Naive thymus-derived CD4-positive, alpha-beta T cell (primary cell): ENCODE measurements around the gene TBX2. TPM values are rescaled to one million over a fixed set of nuclear protein-coding genes. Genes with fewer than 3 reads are reported as not detected.

Experiments used
- ATAC-seq: fragments of 150-1000 bp; cut with Tn5 transposase; 2 replicates; pipeline ENCODE4 v1.10.0; 2021; ENCODE audit warnings: mild to moderate bottlenecking, moderate library complexity
- CTCF ChIA-PET: fragments of 350-600 bp; sonication (Branson Sonifier 250); formaldehyde crosslinking; loops from one replicate; lab custom pipeline; 2021; ENCODE audit warnings: antibody characterized with exemption; lab: Charles Lee
- POLR2A ChIA-PET: fragments of 350-600 bp; sonication (Branson Sonifier 250); formaldehyde crosslinking; loops from one replicate; lab custom pipeline; 2021; ENCODE audit warnings: antibody characterized with exemption, inconsistent platforms; lab: Charles Lee
- DNase-seq, 9 donors: peaks; one replicate each; pipeline versions ENCODE4 v3.0.0 to v3.0.0-alpha.2; 2020 to 2022; ENCODE audit warnings: mixed read lengths in 1 of 9
- H3K27ac ChIP-seq: one replicate; pipeline ENCODE4 v1.7.0; 2013; ENCODE audit warnings: mild to moderate bottlenecking, low read depth, low read length, moderate library complexity
- H3K27me3 ChIP-seq, 2 donors: one replicate each; pipeline ENCODE4 v1.7.0; 2013; ENCODE audit warnings: low read length in 2 of 2, mild to moderate bottlenecking in 2 of 2, moderate library complexity in 2 of 2; ENCODE audit not compliant: control insufficient read depth in 2 of 2, insufficient read depth in 2 of 2
- H3K36me3 ChIP-seq, 3 experiments: 1 replicate in 2 of 3; 2 replicates in 1 of 3; pipeline ENCODE4 v1.7.0; 2013; ENCODE audit warnings: low read length in 3 of 3, mild to moderate bottlenecking in 3 of 3, moderate library complexity in 1 of 3; ENCODE audit not compliant: insufficient read depth in 3 of 3, control insufficient read depth in 2 of 3
- H3K4me1 ChIP-seq, 2 donors: one replicate each; pipeline ENCODE4 v1.7.0; 2013; ENCODE audit warnings: low read length in 2 of 2, mild to moderate bottlenecking in 2 of 2, moderate library complexity in 1 of 2; ENCODE audit not compliant: control insufficient read depth in 2 of 2, insufficient read depth in 2 of 2
- H3K4me3 ChIP-seq: 2 replicates; pipeline ENCODE4 v1.7.0; 2013; ENCODE audit warnings: mild to moderate bottlenecking, low read length
- H3K9me3 ChIP-seq, 3 experiments: 1 replicate in 2 of 3; 2 replicates in 1 of 3; pipeline ENCODE4 v1.7.0; 2013; ENCODE audit warnings: low read length in 3 of 3; ENCODE audit not compliant: control insufficient read depth in 2 of 3
- H3K27ac Mint-ChIP-seq, 9 donors: one replicate each; pipeline ENCODE4 v1.8.0; 2020 to 2022; ENCODE audit warnings: mixed read lengths in 9 of 9, mild to moderate bottlenecking in 8 of 9, moderate library complexity in 5 of 9, inconsistent platforms in 2 of 9
- H3K27me3 Mint-ChIP-seq, 5 donors: one replicate each; pipeline ENCODE4 v1.8.0; 2021 to 2022; ENCODE audit warnings: mixed read lengths in 5 of 5, mild to moderate bottlenecking in 1 of 5
- H3K36me3 Mint-ChIP-seq, 5 donors: one replicate each; pipeline ENCODE4 v1.8.0; 2020 to 2022; ENCODE audit warnings: mixed read lengths in 5 of 5, mild to moderate bottlenecking in 3 of 5, inconsistent platforms in 1 of 5
- H3K4me1 Mint-ChIP-seq, 7 donors: one replicate each; pipeline ENCODE4 v1.8.0; 2020 to 2022; ENCODE audit warnings: mixed read lengths in 7 of 7, mild to moderate bottlenecking in 3 of 7, inconsistent platforms in 1 of 7
- H3K4me3 Mint-ChIP-seq, 10 donors: one replicate each; pipeline ENCODE4 v1.8.0; 2020 to 2022; ENCODE audit warnings: mild to moderate bottlenecking in 10 of 10, mixed read lengths in 10 of 10, moderate library complexity in 6 of 10, inconsistent platforms in 2 of 10
- H3K9me3 Mint-ChIP-seq, 11 donors: one replicate each; pipeline ENCODE4 v1.8.0; 2020 to 2022; ENCODE audit warnings: mixed read lengths in 11 of 11, mild to moderate bottlenecking in 4 of 11, inconsistent platforms in 1 of 11, moderate library complexity in 1 of 11
- intact Hi-C, 2 donors: fragments of 100-400 bp; cut with micrococcal nuclease; formaldehyde crosslinking; loops; one replicate each; pipeline ENCODE4 v1.15.1; 2023
- polyA plus RNA-seq, 2 donors: library from polyadenylated mRNA; unstranded; fragments of 300-500 nt; fragmentation: Illumina TruSeq; gene quantifications; one replicate each; pipeline ENCODE4 v1.2.3, GENCODE V29; 2021
- total RNA-seq, 6 experiments: library from RNA in 5 of 6; stranded (reverse) in 5 of 6; gene quantifications; 1 replicate in 5 of 6; 2 replicates in 1 of 6; pipeline ENCODE4 v1.2.3 and lab custom pipeline; 2021 to 2026

Gene TBX2
- total and polyA plus RNA-seq, 7 experiments from 2014 or later: not detected

DNA sequence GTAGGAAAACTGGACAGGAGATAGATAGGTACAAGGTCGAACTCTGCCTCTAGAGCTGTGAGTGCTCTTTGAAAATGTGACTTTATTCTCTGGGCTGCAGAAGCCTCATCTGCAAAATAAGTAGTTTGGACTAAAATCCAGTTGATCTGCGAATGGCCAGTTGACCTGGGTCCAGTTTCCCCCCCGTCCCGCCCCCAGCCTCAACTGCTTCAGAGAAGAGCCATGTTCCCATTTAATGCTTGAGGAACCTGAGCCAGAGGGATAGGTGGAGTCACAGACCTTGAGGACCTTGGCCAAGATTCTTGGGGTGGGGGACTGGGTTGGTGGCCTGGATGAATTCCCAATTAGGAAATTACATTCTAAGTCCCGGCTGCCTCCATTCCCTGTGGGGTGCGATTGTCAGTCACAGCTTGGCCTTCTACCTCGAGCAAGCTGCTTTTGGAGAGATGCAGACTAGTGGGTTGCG is 14.1 kb downstream of the TBX2 start:
- Histone ChIP-seq H3K27ac (no peak overlapping the region), H3K9me3 (no peaks in the 10 kb centered on the region), H3K27me3 (peaks cover 0 to 11% of the 10 kb centered on the region in 2 donors), H3K4me1 (peaks cover 7 to 13% of the 10 kb centered on the region in 2 donors), H3K4me3 (no peak overlapping the region), H3K36me3 (no peaks in the 10 kb centered on the region)
- Mint-ChIP-seq H3K36me3 (no peaks in the 10 kb centered on the region), H3K27me3 (peaks cover 9 to 50% (median 17%) of the 10 kb centered on the region in 5 donors), H3K9me3 (peaks cover 0 to 3% (median 0%) of the 10 kb centered on the region in 11 donors), H3K4me1 (peaks cover under 1 to 25% (median 19%) of the 10 kb centered on the region in 7 donors), H3K27ac (no peak overlapping the region), H3K4me3 (peak overlapping the region in 9 of 10 donors; percentile 50 to 85 (median 63))
- CTCF ChIA-PET: interaction anchor here (1.1 to 1.6 kb wide), 2 partner anchors 131 to 442 kb away, joined by 3 to 4 read pairs; no protein-coding TSS in a partner anchor
- ATAC-seq (no peak), DNase-seq (no peak)
- intact Hi-C loops: loop anchor here (5.0 to 10.0 kb wide), 4 partner anchors 279 to 1554 kb away; partner anchors contain the start of genes BCAS3 (in 1 of the 2), MED13 (in 1 of the 2) and TANC2 (in 1 of the 2)
- POLR2A ChIA-PET: no interaction called here

- intact Hi-C loops: loop anchor here (5.0 to 10.0 kb wide), 4 partner anchors 280 to 1553 kb away; partner anchors contain the start of genes BCAS3 (in 1 of the 2), MED13 (in 1 of the 2) and TANC2 (in 1 of the 2)
- peaks cover 0 to 9% of the 10 kb centered on the region in 2 donors for H3K27me3 ChIP-seq
- H3K4me1 Mint-ChIP-seq: peaks cover 0 to 19% (median 12%) of the 10 kb centered on the region in 7 donors
- ATAC-seq (no peak), DNase-seq (no peak)
- peaks cover 0 to 3% (median 0%) of the 10 kb centered on the region in 11 donors for H3K9me3 Mint-ChIP-seq
- no peaks in the 10 kb centered on the region for H3K9me3 ChIP-seq
- H3K36me3 ChIP-seq: no peaks in the 10 kb centered on the region
- H3K27ac ChIP-seq: no peak overlapping the region
- H3K4me3 Mint-ChIP-seq: no peak overlapping the region
- H3K27me3 Mint-ChIP-seq: peaks cover 14 to 50% (median 20%) of the 10 kb centered on the region in 5 donors
- POLR2A ChIA-PET: no interaction called here
- CTCF ChIA-PET: interaction anchor here (1.1 to 1.6 kb wide), 2 partner anchors 132 to 443 kb away, joined by 3 to 4 read pairs; no protein-coding TSS in a partner anchor
- no peak overlapping the region for H3K27ac Mint-ChIP-seq
- no peak overlapping the region for H3K4me3 ChIP-seq
- H3K4me1 ChIP-seq: peaks cover 7 to 10% of the 10 kb centered on the region in 2 donors
- H3K36me3 Mint-ChIP-seq: no peaks in the 10 kb centered on the region
Observed at GRCh38 chr17:61414141-61414935, 14.7 kb downstream of the TBX2 start.

DNA sequence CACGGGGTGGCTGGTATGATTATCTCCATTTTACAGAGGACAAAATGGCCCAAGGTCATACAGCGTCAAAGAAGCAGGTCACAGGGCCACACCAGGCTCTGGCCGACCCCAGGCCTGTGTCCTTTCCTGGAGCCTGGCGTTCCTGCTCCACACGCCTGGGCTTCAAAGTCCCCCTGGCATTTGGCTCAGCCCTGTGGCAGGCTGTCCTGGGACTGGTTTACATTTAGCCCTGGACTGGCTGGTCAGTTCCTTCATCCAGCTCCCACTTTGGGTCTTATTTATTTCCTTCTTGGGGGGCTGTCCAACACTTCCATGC is 15.3 kb downstream of the TBX2 start:
- H3K36me3 ChIP-seq: no peaks in the 10 kb centered on the region
- H3K27ac ChIP-seq: no peak overlapping the region
- Mint-ChIP-seq H3K27ac (no peak overlapping the region), H3K9me3 (peaks cover 0 to 3% (median 0%) of the 10 kb centered on the region in 11 donors), H3K4me3 (no peak overlapping the region), H3K27me3 (peaks cover 16 to 49% (median 19%) of the 10 kb centered on the region in 5 donors), H3K4me1 (peaks cover 0 to 16% (median 9%) of the 10 kb centered on the region in 7 donors), H3K36me3 (no peaks in the 10 kb centered on the region)
- peaks cover 0 to 8% of the 10 kb centered on the region in 2 donors for H3K27me3 ChIP-seq
- ChIA-PET POLR2A (no interaction called here), CTCF (interaction anchor here (1.6 kb wide), 1 partner anchor 444 kb away, joined by 4 read pairs; no protein-coding TSS in a partner anchor)
- intact Hi-C loops: loop anchor here (5.0 to 10.0 kb wide), 4 partner anchors 280 to 1552 kb away; partner anchors contain the start of genes BCAS3 (in 1 of the 2), MED13 (in 1 of the 2) and TANC2 (in 1 of the 2)
- H3K4me1 ChIP-seq: peaks cover 7 to 8% of the 10 kb centered on the region in 2 donors
- H3K9me3 ChIP-seq: no peaks in the 10 kb centered on the region
- H3K4me3 ChIP-seq: no peak overlapping the region
- DNase-seq (no peak), ATAC-seq (no peak)

DNA sequence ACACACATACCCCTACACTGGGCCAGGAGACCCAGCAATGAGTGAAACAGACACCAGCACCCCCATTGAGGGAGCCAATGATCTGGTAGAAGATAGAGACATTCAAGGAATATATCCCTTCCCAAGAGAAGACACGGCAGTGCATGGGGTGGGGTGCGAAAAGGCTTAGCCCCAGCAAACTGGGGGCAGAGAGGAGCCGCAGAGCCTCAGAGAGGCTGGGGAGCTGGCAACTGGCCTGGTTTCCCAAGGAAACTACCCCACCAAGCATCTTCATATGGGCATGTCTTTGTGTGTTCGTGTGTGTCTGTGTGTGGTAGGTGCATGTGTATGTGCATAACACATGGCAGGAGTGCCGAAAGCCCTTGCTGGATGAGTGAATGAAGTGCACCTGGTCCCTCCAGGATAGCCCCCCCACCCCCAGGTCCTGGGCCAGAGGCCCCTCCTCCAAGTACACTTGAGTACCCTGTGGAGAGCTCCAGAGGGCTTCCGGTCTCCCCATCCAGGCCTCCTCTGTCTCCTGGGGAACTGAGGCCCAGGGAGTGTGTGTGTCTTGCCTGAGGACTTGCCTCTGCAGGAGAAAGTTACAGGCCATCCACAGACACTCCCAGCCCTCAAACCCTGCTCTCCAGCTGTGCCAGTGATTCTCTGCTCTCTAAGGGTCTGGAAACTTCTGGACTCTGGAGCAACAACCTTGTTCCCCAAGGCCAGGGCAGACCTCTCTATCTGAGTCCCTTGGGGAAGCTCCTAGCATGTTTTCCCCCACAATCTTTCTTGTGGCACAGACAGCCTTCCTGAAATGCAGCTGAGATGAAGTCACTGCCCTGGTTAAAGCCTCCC is 15.9 kb downstream of the TBX2 start:
- Mint-ChIP-seq H3K4me1 (peaks cover 0 to 11% (median 2%) of the 10 kb centered on the region in 7 donors), H3K36me3 (no peaks in the 10 kb centered on the region), H3K9me3 (peaks cover 0 to 2% (median 0%) of the 10 kb centered on the region in 11 donors), H3K27ac (no peak overlapping the region), H3K27me3 (peaks cover 16 to 45% (median 19%) of the 10 kb centered on the region in 5 donors), H3K4me3 (no peak overlapping the region)
- DNase-seq (no peak), ATAC-seq (no peak)
- Histone ChIP-seq H3K36me3 (no peaks in the 10 kb centered on the region), H3K27ac (no peak overlapping the region), H3K4me1 (peaks cover under 1 to 2% of the 10 kb centered on the region in 2 donors), H3K4me3 (no peak overlapping the region), H3K27me3 (peaks cover 0 to 2% of the 10 kb centered on the region in 2 donors), H3K9me3 (no peaks in the 10 kb centered on the region)
- ChIA-PET POLR2A (no interaction called here), CTCF (no interaction called here)
- intact Hi-C loops: loop anchor here in 1 of 2 donors (10.0 kb wide), 1 partner anchor 281 kb away; no protein-coding TSS in a partner anchor

DNA sequence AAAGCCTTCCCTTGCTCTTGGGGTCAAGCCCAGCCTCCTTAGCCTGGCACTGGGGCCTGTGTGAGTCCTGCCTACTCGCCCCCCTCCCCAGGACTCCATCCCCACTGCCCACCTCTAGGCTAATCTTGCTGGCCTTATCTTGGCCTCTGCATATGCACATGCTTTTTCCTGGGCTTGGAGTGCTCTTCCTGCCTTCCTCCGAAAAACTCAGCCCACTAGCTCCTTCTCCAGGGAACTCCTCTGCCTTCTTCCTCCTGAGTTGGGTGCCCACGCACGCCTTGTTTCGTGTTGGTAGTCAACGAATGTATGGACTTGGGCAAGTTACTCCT is 16.5 kb downstream of the TBX2 start:
- H3K9me3 ChIP-seq: no peaks in the 10 kb centered on the region
- Mint-ChIP-seq H3K27me3 (peaks cover 20 to 49% (median 22%) of the 10 kb centered on the region in 5 donors), H3K4me1 (peaks cover 0 to 9% (median 0%) of the 10 kb centered on the region in 7 donors), H3K27ac (no peak overlapping the region), H3K36me3 (no peaks in the 10 kb centered on the region), H3K9me3 (peaks cover 0 to 2% (median 0%) of the 10 kb centered on the region in 11 donors), H3K4me3 (no peak overlapping the region)
- no peak overlapping the region for H3K4me3 ChIP-seq
- DNase-seq (no peak), ATAC-seq (no peak)
- no peaks in the 10 kb centered on the region for H3K36me3 ChIP-seq
- H3K4me1 ChIP-seq: no peaks in the 10 kb centered on the region
- H3K27ac ChIP-seq: no peak overlapping the region
- H3K27me3 ChIP-seq: no peaks in the 10 kb centered on the region
- intact Hi-C loops: loop anchor here in 1 of 2 donors (10.0 kb wide), 1 partner anchor 281 kb away; no protein-coding TSS in a partner anchor
- POLR2A ChIA-PET: no interaction called here
- CTCF ChIA-PET: no interaction called here
